Vagina (tissue), 2 donors: Measurements from ENCODE around the gene AMPD3.

Experiments
- CTCF ChIP-seq, 3 experiments: fragments of 450-650 bp in 2 of 3; fragments of 200-600 bp in 1 of 3; sonication (generic) in 1 of 3; IDR thresholded peaks; one replicate each; pipeline ENCODE4 v1.5.1; 2017 to 2019; ENCODE audit warnings: antibody characterized with exemption in 3 of 3, mild to moderate bottlenecking in 2 of 3, moderate library complexity in 2 of 3
- POLR2AphosphoS5 ChIP-seq, 2 donors: sonication (generic); formaldehyde crosslinking; IDR thresholded peaks; one replicate each; pipeline ENCODE4 v1.9.0; 2017; ENCODE audit warnings: antibody characterized with exemption in 2 of 2, mild to moderate bottlenecking in 2 of 2, low read depth in 1 of 2; ENCODE audit not compliant: insufficient read depth in 1 of 2

- TF ChIP-seq CTCF (IDR thresholded peaks at IDR 0.05) (no peak), POLR2AphosphoS5 (IDR thresholded peaks at IDR 0.05; ENCODE audit: insufficient read depth in 1 of 2, low read depth in 1 of 2) (no peak)
Observed at GRCh38 chr11:10454878-10455631, at the start of gene AMPD3.
